ENCODE data around the gene NPC2. TPM values are rescaled to one million over a fixed set of nuclear protein-coding genes. Genes with fewer than 3 reads are reported as not detected.

The NPC2 gene
- total RNA-seq, 2 donors from 2014 or later = 32.7 to 39.0 TPM

DNA sequence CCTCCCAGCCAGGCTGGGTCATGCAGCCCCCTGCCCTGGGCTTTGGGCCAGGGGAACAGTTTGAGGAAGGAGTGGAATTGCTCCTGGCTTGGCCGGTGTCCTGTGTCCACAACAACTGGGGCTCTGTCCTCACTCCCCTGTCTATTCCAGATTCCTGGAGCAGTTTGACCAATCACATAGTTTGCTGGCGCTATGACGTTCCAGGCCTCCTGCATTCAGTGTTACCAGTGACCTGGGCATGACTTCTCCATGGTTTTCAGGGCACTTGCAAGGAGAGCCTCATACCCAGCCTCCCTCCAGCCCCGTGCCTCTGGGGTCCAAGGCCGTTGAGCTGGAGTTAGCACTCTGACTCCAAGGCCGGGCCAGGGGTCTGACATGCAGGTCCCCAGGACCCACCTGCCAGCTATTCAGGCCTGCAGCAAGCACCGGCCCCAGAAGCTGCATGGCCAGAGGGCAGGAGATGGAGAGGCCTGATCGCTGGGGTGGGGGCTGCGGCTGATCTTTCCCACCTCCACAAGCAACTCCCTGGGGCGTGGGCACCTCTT, 34.7 kb upstream of the NPC2 start:
- ATAC-seq (no peak), DNase-seq (no peak)
- Mint-ChIP-seq H3K36me3 (ENCODE audit: low read depth) (no peaks in the 10 kb centered on the region), H3K4me3 (no peak overlapping the region), H3K27ac (no peak overlapping the region), H3K4me1 (peaks cover 2% of the 10 kb centered on the region), H3K27me3 (peaks cover 22% of the 10 kb centered on the region)
- H3K9me3 ChIP-seq (ENCODE audit: control insufficient read depth, low read length, poor library complexity, severe bottlenecking) = no peaks in the 10 kb centered on the region

GRCh38 chr14:74526854-74527585, 33.9 kb upstream of the NPC2 start:
- no peaks in the 10 kb centered on the region for H3K9me3 ChIP-seq (ENCODE audit: control insufficient read depth, low read length, poor library complexity, severe bottlenecking)
- H3K36me3 Mint-ChIP-seq (ENCODE audit: low read depth) = no peaks in the 10 kb centered on the region
- H3K4me3 Mint-ChIP-seq = no peak overlapping the region
- ATAC-seq (no peak), DNase-seq (no peak)
- H3K4me1 Mint-ChIP-seq = peaks cover 2% of the 10 kb centered on the region
- peak overlapping the region; percentile 51 for H3K27ac Mint-ChIP-seq
- peaks cover 22% of the 10 kb centered on the region for H3K27me3 Mint-ChIP-seq

DNA sequence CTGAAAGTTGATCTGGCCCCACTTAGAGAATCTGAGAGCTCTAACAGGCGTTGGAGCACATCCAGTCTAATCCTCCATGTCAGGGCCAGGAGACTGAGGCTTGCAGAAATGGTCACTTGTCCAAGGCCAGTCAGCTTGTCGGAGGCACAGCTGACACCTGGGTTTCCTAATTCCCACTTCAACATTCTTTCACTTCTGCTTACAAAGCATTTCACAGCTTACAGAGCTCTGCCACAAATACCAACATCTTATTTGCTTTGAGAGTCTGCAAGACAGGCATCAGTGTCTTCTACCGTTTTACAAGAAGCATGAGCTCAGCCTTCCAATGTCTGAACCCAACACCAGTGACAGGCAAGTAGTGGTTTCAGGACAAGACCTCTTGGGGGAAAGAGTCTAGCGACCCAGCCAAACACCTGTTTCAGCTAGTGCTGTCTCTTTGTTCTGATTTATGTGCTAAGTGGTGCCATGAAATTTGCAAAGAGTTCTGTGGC, 32.3 kb upstream of the NPC2 start:
- no peaks in the 10 kb centered on the region for H3K9me3 ChIP-seq (ENCODE audit: control insufficient read depth, low read length, poor library complexity, severe bottlenecking)
- H3K36me3 Mint-ChIP-seq (ENCODE audit: low read depth) = no peaks in the 10 kb centered on the region
- no peak for ATAC-seq

DNA sequence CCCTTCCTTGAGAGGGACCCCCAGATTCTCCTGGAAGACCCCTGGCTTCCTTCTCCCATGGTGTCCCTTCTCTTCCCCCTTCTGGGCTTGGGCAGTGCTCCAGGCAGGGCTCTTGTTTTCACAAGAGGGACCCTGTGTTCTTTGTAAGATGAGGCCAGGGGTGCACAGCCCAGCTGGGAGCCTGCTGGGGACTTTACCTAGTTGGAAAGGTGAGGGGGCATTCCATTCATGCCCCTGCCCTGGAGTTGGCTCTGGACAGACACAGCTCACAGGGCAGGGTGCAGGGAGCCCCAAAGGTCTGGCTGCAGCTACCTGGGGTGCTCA, 31.7 kb upstream of the NPC2 start:
- ATAC-seq (no peak), DNase-seq (no peak)
- H3K27ac Mint-ChIP-seq = peak overlapping the region; percentile 43
- H3K27me3 Mint-ChIP-seq = peaks cover 22% of the 10 kb centered on the region
- no peak overlapping the region for H3K4me3 Mint-ChIP-seq
- H3K36me3 Mint-ChIP-seq (ENCODE audit: low read depth) = no peaks in the 10 kb centered on the region
- no peaks in the 10 kb centered on the region for H3K4me1 Mint-ChIP-seq
- H3K9me3 ChIP-seq (ENCODE audit: control insufficient read depth, low read length, poor library complexity, severe bottlenecking) = no peaks in the 10 kb centered on the region

More for the DNA sequence above, 32.3 kb upstream of the NPC2 start:
- peak overlapping the region; percentile 43 for H3K27ac Mint-ChIP-seq
- no peak overlapping the region for H3K4me3 Mint-ChIP-seq
- DNase-seq = no peak
- H3K27me3 Mint-ChIP-seq = peaks cover 22% of the 10 kb centered on the region
- H3K4me1 Mint-ChIP-seq = no peaks in the 10 kb centered on the region

DNA sequence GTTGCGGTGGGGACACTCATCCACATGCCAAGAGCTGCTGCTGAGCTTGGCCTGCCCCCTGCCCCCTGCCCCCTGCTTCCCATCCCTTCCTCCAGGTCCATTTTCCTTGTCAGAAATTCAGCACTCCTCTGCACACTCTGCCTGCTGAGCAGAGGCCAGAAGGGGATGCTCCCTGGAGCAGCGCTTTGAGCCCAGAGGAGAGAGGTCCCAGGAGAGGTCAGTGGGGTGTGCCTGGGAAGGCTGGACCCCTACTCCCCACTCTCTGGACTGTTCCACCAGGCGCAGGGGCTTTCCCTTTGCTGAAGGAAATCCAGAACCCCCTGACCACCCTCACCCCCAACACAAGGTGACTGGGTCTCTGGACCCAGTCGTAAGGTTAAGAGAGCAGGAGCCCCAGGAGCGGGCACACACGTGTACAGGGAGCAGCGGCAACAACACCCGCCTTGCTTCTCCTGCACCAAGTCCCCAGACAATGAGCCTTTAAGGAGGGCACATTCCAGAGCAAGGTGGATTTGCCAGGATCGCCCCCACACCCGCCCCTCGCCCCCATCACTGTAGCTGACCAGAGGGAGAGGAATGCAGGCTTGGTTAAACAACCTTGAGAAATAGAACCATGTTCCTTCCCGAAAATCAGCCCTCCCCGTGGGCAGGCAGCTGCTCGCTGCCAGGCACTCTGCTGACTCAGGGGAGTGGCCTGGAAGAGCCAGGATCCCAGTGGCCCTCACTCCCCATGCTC, 31.1 kb upstream of the NPC2 start:
- H3K27me3 Mint-ChIP-seq = peaks cover 22% of the 10 kb centered on the region
- H3K4me3 Mint-ChIP-seq = no peak overlapping the region
- H3K27ac Mint-ChIP-seq = no peak overlapping the region
- ATAC-seq = no peak
- no peak for DNase-seq
- no peaks in the 10 kb centered on the region for H3K4me1 Mint-ChIP-seq
- no peaks in the 10 kb centered on the region for H3K9me3 ChIP-seq (ENCODE audit: control insufficient read depth, low read length, poor library complexity, severe bottlenecking)
- H3K36me3 Mint-ChIP-seq (ENCODE audit: low read depth) = no peaks in the 10 kb centered on the region

DNA sequence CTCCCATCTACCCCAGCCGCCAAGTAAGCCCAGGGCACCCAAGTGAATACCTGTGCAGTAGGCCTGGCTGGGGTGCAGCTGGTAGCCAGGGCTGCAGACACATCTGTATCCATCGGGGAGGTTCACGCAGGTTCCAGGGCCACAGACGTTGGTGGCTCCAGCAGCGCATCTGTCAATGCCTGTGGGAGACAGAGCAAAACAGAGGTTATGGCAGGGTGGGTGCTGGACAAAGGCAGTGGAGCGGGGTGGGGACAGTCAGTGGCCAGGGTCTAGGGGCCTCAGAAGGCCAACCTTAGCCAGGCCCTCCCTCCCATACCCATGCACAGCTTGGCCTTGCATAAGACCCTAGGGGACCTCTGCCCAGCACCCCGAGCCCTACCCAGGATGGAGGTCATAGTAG, 29.6 kb upstream of the NPC2 start:
- H3K4me1 Mint-ChIP-seq = peaks cover 2% of the 10 kb centered on the region
- peaks cover 36% of the 10 kb centered on the region for H3K27me3 Mint-ChIP-seq
- ATAC-seq = no peak
- H3K4me3 Mint-ChIP-seq = no peak overlapping the region
- H3K9me3 ChIP-seq (ENCODE audit: control insufficient read depth, low read length, poor library complexity, severe bottlenecking) = no peaks in the 10 kb centered on the region
- DNase-seq = no peak
- H3K36me3 Mint-ChIP-seq (ENCODE audit: low read depth) = no peaks in the 10 kb centered on the region
- no peak overlapping the region for H3K27ac Mint-ChIP-seq

GRCh38 chr14:74521756-74522155, 28.7 kb upstream of the NPC2 start:
- Mint-ChIP-seq H3K4me3 (no peak overlapping the region), H3K27ac (no peak overlapping the region), H3K4me1 (peaks cover 2% of the 10 kb centered on the region), H3K27me3 (peaks cover 41% of the 10 kb centered on the region), H3K36me3 (ENCODE audit: low read depth) (no peaks in the 10 kb centered on the region)
- DNase-seq (no peak), ATAC-seq (no peak)
- H3K9me3 ChIP-seq (ENCODE audit: control insufficient read depth, low read length, poor library complexity, severe bottlenecking) = no peaks in the 10 kb centered on the region

DNA sequence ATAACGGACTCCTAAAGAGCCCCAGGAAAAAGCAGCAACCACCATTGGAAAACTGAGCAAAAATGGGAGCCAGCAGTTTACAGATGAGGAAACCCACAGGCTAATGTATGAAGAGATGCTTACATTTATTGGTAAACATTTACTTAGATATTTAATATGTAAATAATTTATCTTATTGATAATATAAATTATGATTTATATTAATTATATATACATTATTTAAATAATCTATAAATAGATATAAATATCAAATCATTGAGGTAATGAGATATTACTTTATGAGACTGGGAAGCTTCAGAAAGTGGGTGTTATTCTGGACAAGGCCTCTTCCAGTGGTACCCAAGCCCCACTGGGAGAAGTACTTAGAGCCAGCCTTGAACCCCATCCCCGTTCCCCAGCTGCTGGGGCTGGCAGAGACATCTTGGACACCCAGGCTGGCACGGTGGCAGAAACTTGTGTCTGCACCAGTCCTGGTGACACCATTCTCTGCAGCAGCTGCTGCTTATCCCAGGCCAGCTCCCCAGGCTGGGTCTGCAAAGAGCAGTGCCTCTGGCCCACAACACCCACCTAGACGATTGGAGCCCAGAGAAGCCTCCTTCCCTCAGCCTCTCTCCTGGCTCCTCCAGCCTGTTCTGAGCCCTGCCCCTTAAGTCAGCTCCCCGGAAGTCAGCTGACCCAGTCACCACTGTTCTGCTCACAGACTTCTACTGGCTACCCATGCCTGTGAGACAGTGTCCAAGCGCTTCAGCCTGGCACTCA, 26.4 kb upstream of the NPC2 start:
- no peaks in the 10 kb centered on the region for H3K36me3 Mint-ChIP-seq (ENCODE audit: low read depth)
- H3K4me1 Mint-ChIP-seq = peaks cover 2% of the 10 kb centered on the region
- DNase-seq = no peak
- peaks cover 33% of the 10 kb centered on the region for H3K27me3 Mint-ChIP-seq
- no peak overlapping the region for H3K27ac Mint-ChIP-seq
- H3K9me3 ChIP-seq (ENCODE audit: control insufficient read depth, low read length, poor library complexity, severe bottlenecking) = no peaks in the 10 kb centered on the region
- H3K4me3 Mint-ChIP-seq = no peak overlapping the region
- no peak for ATAC-seq

DNA sequence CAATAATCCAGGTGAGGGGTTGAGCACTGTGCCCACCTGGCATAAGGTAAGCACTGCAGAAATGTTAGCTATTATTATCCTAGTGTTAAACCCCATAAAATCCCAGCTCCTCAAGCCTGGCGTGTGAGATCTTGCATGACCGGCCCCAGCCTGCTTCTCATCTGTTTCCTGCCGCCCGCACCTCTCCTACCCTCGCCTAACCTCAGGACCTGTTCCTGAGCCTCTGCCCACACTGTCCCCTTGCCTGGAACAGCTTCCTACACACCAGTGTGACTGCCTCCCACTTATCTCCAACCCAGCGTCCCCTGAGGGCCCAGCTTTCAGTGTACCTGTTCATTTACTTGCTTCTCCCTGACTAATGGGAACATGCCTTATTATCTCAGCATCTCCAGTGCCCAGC, 25.1 kb upstream of the NPC2 start:
- H3K27ac Mint-ChIP-seq = no peak overlapping the region
- DNase-seq (no peak), ATAC-seq (no peak)
- H3K27me3 Mint-ChIP-seq = peaks cover 35% of the 10 kb centered on the region
- H3K9me3 ChIP-seq (ENCODE audit: control insufficient read depth, low read length, poor library complexity, severe bottlenecking) = no peaks in the 10 kb centered on the region
- H3K36me3 Mint-ChIP-seq (ENCODE audit: low read depth) = no peaks in the 10 kb centered on the region
- peaks cover 2% of the 10 kb centered on the region for H3K4me1 Mint-ChIP-seq
- H3K4me3 Mint-ChIP-seq = no peak overlapping the region

GRCh38 chr14:74517731-74518130, 24.6 kb upstream of the NPC2 start:
- peaks cover 38% of the 10 kb centered on the region for H3K27me3 Mint-ChIP-seq
- peaks cover 2% of the 10 kb centered on the region for H3K4me1 Mint-ChIP-seq
- no peaks in the 10 kb centered on the region for H3K36me3 Mint-ChIP-seq (ENCODE audit: low read depth)
- H3K4me3 Mint-ChIP-seq = no peak overlapping the region
- H3K9me3 ChIP-seq (ENCODE audit: control insufficient read depth, low read length, poor library complexity, severe bottlenecking) = no peaks in the 10 kb centered on the region
- ATAC-seq (no peak), DNase-seq (no peak)
- no peak overlapping the region for H3K27ac Mint-ChIP-seq

GRCh38 chr14:74516451-74517160, 23.5 kb upstream of the NPC2 start:
- no peaks in the 10 kb centered on the region for H3K9me3 ChIP-seq (ENCODE audit: control insufficient read depth, low read length, poor library complexity, severe bottlenecking)
- no peaks in the 10 kb centered on the region for H3K36me3 Mint-ChIP-seq (ENCODE audit: low read depth)
- H3K4me1 Mint-ChIP-seq = peaks cover 2% of the 10 kb centered on the region
- H3K27me3 Mint-ChIP-seq = peaks cover 50% of the 10 kb centered on the region
- H3K4me3 Mint-ChIP-seq = no peak overlapping the region
- DNase-seq (no peak), ATAC-seq (no peak)
- H3K27ac Mint-ChIP-seq = no peak overlapping the region

DNA sequence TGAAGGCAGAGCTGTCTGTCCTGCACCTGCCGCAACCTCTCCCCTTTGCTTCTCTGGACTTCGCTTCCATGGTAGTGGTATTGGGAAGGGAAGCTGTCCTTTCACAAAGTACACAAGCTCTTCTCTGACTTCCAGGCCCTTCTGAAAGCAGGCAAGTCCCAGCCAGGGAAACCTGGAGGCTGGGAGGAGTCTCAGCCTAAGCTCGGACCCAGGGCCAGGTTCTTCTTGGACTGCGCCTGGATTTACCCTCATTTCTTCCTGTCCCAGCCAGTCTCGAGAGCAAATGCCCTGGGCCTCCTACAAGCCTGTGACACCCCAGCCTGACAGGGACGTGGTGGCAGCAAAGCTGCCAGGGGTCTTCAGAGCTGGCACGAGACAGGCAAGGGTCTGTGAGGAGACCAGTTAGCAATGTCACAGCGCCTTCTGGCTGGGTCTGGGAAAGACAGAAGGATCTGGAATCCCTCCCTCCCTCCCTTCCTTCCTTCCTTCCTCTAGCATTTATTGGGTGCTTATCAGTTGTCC, 22.8 kb upstream of the NPC2 start:
- H3K9me3 ChIP-seq (ENCODE audit: control insufficient read depth, low read length, poor library complexity, severe bottlenecking) = no peaks in the 10 kb centered on the region
- peaks cover 2% of the 10 kb centered on the region for H3K4me1 Mint-ChIP-seq
- H3K27me3 Mint-ChIP-seq = peaks cover 56% of the 10 kb centered on the region
- H3K36me3 Mint-ChIP-seq (ENCODE audit: low read depth) = no peaks in the 10 kb centered on the region
- H3K4me3 Mint-ChIP-seq = no peak overlapping the region
- no peak for DNase-seq
- H3K27ac Mint-ChIP-seq = no peak overlapping the region
- no peak for ATAC-seq
